ENCODE results near the gene ARHGAP33. TPM values are rescaled to one million over a fixed set of nuclear protein-coding genes. Genes with fewer than 3 reads are reported as not detected.

ARHGAP33 gene
- total RNA-seq, 4 donors from 2014 or later, result 8.6 to 166 (median 20.0) TPM

- Histone ChIP-seq H3K27ac (no peak overlapping the region), H3K27me3 (no peaks in the 10 kb centered on the region), H3K4me1 (no peaks in the 10 kb centered on the region), H3K9me3 (no peaks in the 10 kb centered on the region), H3K4me3 (no peak overlapping the region), H3K36me3 (no peaks in the 10 kb centered on the region)
- no peak for TF ChIP-seq POLR2A (IDR thresholded peaks at IDR 0.05)
- TF ChIP-seq, protein P1, sequence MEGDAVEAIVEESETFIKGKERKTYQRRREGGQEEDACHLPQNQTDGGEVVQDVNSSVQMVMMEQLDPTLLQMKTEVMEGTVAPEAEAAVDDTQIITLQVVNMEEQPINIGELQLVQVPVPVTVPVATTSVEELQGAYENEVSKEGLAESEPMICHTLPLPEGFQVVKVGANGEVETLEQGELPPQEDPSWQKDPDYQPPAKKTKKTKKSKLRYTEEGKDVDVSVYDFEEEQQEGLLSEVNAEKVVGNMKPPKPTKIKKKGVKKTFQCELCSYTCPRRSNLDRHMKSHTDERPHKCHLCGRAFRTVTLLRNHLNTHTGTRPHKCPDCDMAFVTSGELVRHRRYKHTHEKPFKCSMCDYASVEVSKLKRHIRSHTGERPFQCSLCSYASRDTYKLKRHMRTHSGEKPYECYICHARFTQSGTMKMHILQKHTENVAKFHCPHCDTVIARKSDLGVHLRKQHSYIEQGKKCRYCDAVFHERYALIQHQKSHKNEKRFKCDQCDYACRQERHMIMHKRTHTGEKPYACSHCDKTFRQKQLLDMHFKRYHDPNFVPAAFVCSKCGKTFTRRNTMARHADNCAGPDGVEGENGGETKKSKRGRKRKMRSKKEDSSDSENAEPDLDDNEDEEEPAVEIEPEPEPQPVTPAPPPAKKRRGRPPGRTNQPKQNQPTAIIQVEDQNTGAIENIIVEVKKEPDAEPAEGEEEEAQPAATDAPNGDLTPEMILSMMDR (IDR thresholded peaks at IDR 0.05), result no peak
- DNase-seq, result no peak
These were observed 13.0 kb downstream of the ARHGAP33 start for GRCh38 chr19:35788205-35788960.

- H3K4me3 ChIP-seq, result no peak overlapping the region
- TF ChIP-seq, protein P1 (IDR thresholded peaks at IDR 0.05), result no peak
- TF ChIP-seq POLR2A (IDR thresholded peaks at IDR 0.05), result no peak
- no peak for DNase-seq
- no peaks in the 10 kb centered on the region for H3K4me1 ChIP-seq
- no peaks in the 10 kb centered on the region for H3K9me3 ChIP-seq
- H3K27ac ChIP-seq, result no peak overlapping the region
- no peaks in the 10 kb centered on the region for H3K36me3 ChIP-seq
- no peaks in the 10 kb centered on the region for H3K27me3 ChIP-seq
These were observed 14.0 kb downstream of the ARHGAP33 start for GRCh38 chr19:35789195-35789977.

DNA sequence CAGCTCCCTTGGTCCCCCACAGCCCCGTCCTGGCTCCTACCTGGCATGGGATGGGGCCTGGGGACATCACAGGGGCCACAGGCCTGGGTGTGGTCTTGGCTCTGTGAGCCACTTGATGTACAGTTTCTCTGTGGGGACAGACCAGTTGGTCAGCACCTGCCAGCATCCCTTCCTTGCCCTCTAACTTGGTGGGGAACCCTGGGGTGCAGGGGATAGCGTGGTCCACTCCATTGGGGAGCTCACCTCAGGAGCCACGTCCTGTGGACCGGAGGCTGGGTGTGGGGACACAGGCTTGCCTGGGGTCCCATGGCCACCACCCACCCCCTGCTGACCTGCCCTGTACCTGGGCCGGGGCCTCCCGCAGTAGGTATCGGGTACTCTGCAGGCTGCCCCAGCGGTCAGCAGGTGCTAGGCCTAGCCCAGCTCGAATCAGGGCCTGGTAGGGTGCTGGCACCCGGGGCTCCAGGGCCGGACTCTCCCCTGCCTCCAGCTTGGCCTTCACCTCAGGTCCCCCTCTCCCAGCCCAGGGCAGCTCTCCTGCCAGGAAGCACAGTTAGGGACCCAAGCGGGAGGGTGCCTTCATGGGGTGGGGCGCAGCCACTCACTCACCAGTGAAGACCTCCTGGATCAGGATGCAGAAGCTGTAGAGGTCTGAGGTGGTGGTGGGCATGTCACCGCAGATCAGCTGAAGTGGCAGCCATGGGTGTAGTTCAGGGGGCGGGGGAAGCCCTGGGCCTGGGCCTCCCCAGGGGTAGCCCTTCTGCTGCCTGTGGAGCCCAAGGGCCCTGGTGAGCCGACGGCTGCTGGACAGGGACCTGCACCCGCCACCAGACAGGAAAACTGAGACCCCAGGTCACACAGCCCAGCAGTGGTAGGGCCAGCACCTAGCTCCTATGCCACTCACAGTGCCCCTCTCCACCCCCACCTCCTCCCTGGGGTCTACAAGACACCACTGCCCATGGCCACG is 14.9 kb downstream of the ARHGAP33 start:
- Histone ChIP-seq H3K9me3 (no peaks in the 10 kb centered on the region), H3K4me1 (no peaks in the 10 kb centered on the region), H3K27me3 (no peaks in the 10 kb centered on the region), H3K4me3 (no peak overlapping the region), H3K27ac (no peak overlapping the region), H3K36me3 (no peaks in the 10 kb centered on the region)
- no peak for DNase-seq
- TF ChIP-seq, protein P1 (IDR thresholded peaks at IDR 0.05), result no peak
- TF ChIP-seq POLR2A (IDR thresholded peaks at IDR 0.05), result no peak

DNA sequence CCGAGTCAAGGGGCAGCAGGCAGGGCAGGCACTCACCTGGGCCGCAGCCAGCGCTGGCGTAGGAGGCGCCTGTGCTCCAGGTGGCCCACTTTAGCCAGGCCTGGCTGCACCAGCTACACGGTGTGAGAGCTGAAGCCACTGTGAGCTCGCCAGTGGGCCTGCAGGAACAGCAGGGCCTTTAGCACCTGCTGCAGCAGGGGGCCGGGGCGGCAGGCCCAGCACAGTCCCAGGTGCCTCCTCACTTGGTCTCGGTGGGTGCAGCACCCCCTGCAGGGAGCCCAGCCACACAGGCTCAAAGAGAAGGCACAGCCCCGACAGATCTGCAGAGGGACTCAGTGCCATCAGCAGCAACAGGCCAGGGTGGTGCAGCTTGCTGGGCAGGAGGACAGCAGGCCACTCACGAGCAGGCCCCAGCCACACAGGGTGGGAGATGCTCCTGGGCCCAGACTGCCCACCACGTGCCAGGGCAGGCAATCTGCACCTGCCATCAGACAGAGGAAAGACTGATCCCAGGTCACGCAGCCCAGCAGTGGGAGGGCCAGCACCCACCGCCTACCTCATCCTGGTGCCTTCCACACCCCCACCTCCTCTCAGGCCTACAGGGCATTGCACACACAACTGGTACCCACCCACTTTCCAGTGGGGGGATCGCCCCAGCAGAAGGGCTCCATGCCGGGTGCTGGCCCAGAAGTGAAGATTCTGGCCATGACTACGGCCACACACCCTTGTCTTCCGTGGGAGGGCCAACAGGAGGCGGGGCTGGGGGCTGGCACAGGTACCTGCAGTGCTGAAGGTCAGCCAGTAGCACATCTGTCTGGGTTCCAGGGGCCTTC is 15.8 kb downstream of the ARHGAP33 start:
- no peaks in the 10 kb centered on the region for H3K9me3 ChIP-seq
- TF ChIP-seq, protein P1 (IDR thresholded peaks at IDR 0.05), result no peak
- TF ChIP-seq POLR2A (IDR thresholded peaks at IDR 0.05), result no peak
- no peak overlapping the region for H3K4me3 ChIP-seq
- no peaks in the 10 kb centered on the region for H3K36me3 ChIP-seq
- H3K4me1 ChIP-seq, result no peaks in the 10 kb centered on the region
- no peak overlapping the region for H3K27ac ChIP-seq
- H3K27me3 ChIP-seq, result no peaks in the 10 kb centered on the region
- no peak for DNase-seq

Data from Peyer's patch (tissue), 4 donors.